Kidney capillary endothelial cell (primary cell): Measurements from ENCODE around the gene POLRMT.

ENCODE experiments used
- DNase-seq: peaks from one replicate; pipeline ENCODE4 v3.0.0-alpha.2; 2018; ENCODE audit warnings: low spot score

The POLRMT gene

GRCh38 chr19:662962-663681 lies 29.8 kb upstream of the POLRMT start, which contains the start of gene RNF126:
Gene RNF126 (minus strand): TSS chr19:663214. CDS start chr19:663121, 93 bp downstream.
- peak; percentile 88 for DNase-seq

GRCh38 chr19:662207-662961 lies 29.0 kb upstream of the POLRMT start:
- peak; percentile 23 for DNase-seq

GRCh38 chr19:661427-662196 lies 28.3 kb upstream of the POLRMT start:
- no peak for DNase-seq

GRCh38 chr19:660793-661426 lies 27.6 kb upstream of the POLRMT start:
- no peak for DNase-seq

GRCh38 chr19:658916-659839 lies 25.8 kb upstream of the POLRMT start:
- no peak for DNase-seq

GRCh38 chr19:658059-658839 lies 24.9 kb upstream of the POLRMT start:
- no peak for DNase-seq

GRCh38 chr19:657611-658010 lies 24.3 kb upstream of the POLRMT start:
- no peak for DNase-seq

- no peak for DNase-seq
Observed at GRCh38 chr19:656751-657559, 23.6 kb upstream of the POLRMT start.

- no peak for DNase-seq
Observed at GRCh38 chr19:655691-656090, 22.4 kb upstream of the POLRMT start.

- DNase-seq = no peak
Observed at GRCh38 chr19:653425-653824, 20.1 kb upstream of the POLRMT start.

GRCh38 chr19:652467-653389 lies 19.4 kb upstream of the POLRMT start:
- DNase-seq = no peak

GRCh38 chr19:651991-652390 lies 18.7 kb upstream of the POLRMT start:
- DNase-seq = no peak

GRCh38 chr19:651114-651818 lies 17.9 kb upstream of the POLRMT start:
- no peak for DNase-seq

- no peak for DNase-seq
Observed at GRCh38 chr19:650121-650520, 16.8 kb upstream of the POLRMT start.

GRCh38 chr19:648904-649801 lies 15.8 kb upstream of the POLRMT start:
- DNase-seq = no peak

- DNase-seq = no peak
Observed at GRCh38 chr19:648305-648704, 15.0 kb upstream of the POLRMT start.
